RCC 7860 (cell line): ENCODE measurements around the gene MVK.
"Not testable (repeated sequence)": the region's sequence is repeated elsewhere in the genome, so short reads cannot be mapped to it uniquely, and the experiment has no call there.

ENCODE experiments used
- DNase-seq: peaks from one replicate; pipeline ENCODE4 v3.0.0-alpha.2; 2015; ENCODE audit warnings: low spot score
- FAIRE-seq: peaks from 2 replicates; lab custom pipeline; 2012; peaks lifted over from hg19 to GRCh38; lab: Jason Lieb, UNC

Gene MVK

DNA sequence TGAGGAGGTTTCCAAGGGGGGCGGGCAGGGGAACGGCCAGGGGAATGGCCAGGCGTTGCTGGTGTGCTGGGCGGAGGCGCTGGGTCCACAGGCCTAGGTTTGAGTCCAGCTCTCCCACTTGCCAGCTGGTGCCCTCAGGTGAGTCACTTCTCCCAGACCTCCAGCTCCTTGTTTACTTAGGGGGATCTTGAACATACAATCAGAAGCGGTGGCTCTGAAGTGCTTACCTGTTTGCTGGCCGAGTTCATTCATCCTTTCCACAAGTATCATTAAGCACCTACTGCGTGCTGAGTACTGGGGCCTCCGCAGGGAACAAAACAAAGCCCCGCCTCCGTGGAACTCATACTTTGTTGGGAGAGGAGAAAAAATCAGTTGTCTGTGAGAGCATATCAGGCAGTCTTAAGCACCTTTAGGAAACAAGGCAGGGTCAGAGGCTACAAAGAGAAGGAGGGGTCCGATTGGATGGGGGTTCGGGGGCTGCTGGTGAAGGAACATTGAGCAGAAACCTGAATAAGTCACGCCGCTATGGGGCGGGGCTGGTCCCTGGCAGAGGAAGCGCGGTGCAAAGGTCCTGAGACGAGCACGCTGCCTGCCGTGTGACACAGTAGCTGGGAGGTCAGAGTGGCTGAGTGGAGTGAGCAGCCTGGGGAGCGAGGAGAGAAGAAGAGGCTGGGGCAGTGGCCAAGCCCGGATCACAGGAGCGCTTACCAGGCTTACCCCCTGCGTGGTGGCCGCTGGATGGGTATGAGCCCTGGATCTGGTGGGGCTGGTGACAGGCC is 15.1 kb downstream of the MVK start:
- FAIRE-seq (no peak), DNase-seq (no peak)

DNA sequence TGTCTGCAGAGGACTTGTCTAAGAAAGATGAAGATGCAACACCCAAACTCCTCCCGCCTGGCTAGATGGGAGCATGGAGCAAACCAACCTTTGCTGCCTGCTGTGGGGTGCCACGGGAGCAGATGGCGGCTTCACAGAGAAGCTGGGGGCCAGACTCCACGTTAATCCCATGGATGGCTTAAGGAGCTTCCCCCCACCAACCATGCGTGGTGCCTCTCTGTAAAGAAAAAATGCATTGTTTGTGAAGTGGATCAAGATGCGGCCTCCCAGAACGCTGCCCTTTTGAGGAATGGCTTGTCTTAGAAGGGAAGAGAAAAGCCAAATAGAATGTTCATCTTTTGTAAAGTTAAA is 15.6 kb downstream of the MVK start:
- FAIRE-seq (no peak), DNase-seq (no peak)

- FAIRE-seq (no peak), DNase-seq (no peak)
Observed at GRCh38 chr12:109589691-109590245, 16.2 kb downstream of the MVK start.

DNA sequence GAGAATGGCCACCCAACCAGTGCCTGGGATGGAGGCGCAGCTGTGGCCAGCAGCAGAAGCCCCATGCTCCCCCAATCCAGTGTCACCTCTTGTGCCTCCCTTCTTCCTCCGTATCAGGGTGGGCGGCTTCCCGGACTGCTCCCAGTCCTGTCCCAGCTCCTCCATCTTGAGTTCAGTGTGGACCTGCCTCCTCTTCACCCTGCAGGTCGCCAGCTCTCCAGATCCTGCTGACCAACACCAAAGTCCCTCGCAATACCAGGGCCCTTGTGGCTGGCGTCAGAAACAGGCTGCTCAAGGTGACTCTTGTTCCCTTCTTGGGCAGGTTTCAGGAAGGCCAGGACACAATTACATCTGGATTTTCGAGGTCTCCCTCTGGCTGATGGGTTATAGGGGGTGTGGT is 17.0 kb downstream of the MVK start:
- FAIRE-seq (no peak), DNase-seq (no peak)

- no peak for FAIRE-seq
Observed at GRCh38 chr12:109591041-109591440, 17.4 kb downstream of the MVK start.

GRCh38 chr12:109592195-109592904 is 18.8 kb downstream of the MVK start:
- FAIRE-seq (no peak), DNase-seq (no peak)

More at GRCh38 chr12:109591041-109591440, 17.4 kb downstream of the MVK start:
- DNase-seq, result no peak

GRCh38 chr12:109592905-109593272 is 19.3 kb downstream of the MVK start:
- FAIRE-seq (no peak), DNase-seq (no peak)

DNA sequence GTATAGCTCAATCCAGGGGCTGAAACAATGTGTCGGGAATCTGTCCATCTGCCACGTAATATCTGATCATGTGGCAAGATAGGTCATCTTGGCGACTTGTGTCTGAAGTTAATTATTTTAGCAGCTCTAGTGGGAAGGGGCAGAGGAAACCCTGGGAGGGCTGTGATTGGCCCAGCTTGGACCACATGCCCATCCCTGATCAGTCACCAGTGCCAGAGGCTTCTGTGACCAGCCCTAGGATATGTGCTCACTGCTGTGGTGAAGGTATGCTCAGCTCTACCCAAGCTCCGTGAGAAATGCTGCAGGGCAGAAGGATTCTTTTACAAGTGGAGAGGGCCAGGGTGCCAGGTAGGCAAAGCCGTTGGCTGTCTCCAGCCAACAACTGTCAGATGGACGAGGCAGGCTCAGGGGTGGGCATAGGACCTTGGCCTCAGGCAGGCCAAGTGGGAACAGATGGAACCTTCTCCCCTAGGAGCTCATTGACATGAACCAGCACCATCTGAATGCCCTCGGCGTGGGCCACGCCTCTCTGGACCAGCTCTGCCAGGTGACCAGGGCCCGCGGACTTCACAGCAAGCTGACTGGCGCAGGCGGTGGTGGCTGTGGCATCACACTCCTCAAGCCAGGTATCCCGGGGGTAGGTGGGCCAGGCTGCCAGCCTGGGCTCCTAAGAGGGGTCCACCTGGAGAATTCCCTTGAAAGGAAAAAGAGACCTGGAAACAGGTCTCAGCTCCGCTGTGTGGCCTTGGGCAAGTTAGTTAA is 21.1 kb downstream of the MVK start:
- FAIRE-seq (no peak), DNase-seq (no peak)

DNA sequence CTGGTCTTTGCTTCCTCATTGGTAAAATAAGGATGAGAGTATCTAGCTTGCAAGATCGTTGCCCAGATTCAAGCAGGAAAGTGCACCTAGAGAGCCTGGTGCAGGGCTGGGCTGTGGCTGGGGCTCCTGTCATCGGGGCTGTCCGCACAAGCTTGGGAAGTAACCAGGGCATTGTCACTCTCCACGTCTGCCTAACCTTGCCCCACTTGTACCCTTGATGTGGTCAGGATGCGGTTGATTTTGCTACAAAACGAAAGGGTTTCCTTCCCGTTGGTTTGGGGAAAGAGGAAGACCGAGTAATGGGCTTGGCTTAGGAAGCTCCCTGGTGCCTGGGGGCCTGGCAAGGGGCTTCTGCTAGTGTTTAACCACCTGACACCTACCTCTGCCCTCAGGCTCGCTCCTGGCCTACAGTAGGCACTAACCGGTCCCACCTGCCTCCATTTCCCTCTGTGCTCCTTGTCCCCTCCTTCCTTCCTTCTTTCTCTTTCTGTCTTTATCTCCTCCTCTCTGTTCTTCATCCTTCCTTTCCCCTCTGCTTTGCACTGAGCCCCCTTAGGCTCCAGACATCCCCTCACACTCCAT is 21.8 kb downstream of the MVK start:
- DNase-seq (no peak), FAIRE-seq (no peak)

DNA sequence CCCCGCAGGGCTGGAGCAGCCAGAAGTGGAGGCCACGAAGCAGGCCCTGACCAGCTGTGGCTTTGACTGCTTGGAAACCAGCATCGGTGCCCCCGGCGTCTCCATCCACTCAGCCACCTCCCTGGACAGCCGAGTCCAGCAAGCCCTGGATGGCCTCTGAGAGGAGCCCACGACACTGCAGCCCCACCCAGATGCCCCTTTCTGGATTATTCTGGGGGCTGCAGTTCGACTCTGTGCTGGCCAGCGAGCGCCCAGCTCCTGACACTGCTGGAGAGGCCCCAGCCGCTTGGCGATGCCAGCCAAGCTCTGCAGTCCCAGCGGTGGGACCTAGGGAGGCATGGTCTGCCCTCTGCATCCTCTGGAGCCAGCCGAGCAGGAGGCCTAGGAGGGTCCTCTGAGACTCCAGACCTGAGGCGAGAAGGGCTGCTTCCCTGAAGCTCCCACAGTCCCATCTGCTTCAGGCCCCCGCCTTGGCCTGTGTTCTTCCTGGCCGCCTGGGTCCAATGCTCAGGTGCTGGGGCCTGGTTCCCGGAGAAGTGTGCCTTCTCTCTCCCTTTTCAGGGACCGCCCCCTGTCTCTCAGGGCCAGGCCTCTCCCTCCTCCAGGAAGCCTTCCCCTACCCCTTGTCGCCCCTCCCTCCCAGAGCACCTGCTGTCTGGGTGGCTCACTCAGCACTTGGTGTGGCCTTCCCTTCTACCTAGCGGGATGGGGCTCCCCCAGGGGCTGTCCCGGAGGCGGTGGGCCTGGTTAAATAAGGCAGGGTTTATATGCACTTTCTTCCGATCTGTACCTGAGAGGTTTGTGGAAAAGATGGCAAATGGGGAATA is 23.0 kb downstream of the MVK start:
- FAIRE-seq (no peak), DNase-seq (no peak)

GRCh38 chr12:109597414-109597794 is 23.8 kb downstream of the MVK start:
- FAIRE-seq, result no peak
- no peak for DNase-seq

GRCh38 chr12:109597795-109598427 is 24.3 kb downstream of the MVK start:
- DNase-seq (peak; percentile 57), FAIRE-seq (no peak)

GRCh38 chr12:109598428-109598854 is 24.8 kb downstream of the MVK start:
- DNase-seq (no peak), FAIRE-seq (no peak)

GRCh38 chr12:109599087-109599486 is 25.5 kb downstream of the MVK start:
- no peak for FAIRE-seq
- no peak for DNase-seq

GRCh38 chr12:109600481-109600880 is 26.9 kb downstream of the MVK start:
- DNase-seq, result no peak
- no peak for FAIRE-seq

GRCh38 chr12:109600995-109601394 is 27.4 kb downstream of the MVK start:
- FAIRE-seq (no peak), DNase-seq (no peak)

- no peak for FAIRE-seq
- no peak for DNase-seq
Observed at GRCh38 chr12:109601557-109601956, 28.0 kb downstream of the MVK start.

DNA sequence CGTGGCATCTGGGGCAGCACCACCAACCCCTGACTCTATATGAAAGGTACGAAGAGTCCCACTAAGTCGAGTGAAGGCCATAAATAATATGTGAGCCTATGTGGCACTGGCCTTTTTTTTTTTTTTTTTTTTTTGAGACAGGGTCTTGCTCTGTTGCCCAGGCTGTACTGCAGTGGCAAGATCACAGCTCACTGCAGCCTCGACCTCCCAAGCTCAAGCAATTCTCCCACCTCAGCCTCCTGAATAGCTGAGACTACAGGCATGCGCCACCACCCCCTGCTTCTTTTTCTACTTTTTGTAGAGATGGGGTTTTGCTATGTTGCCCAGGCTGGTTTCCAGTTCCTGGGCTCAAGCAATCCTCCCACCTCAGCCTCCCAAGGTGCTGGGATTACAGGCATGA is 28.5 kb downstream of the MVK start:
- not testable (repeated sequence) for DNase-seq, FAIRE-seq

GRCh38 chr12:109604132-109604585 is 30.6 kb downstream of the MVK start:
- DNase-seq (no peak), FAIRE-seq (no peak)

DNA sequence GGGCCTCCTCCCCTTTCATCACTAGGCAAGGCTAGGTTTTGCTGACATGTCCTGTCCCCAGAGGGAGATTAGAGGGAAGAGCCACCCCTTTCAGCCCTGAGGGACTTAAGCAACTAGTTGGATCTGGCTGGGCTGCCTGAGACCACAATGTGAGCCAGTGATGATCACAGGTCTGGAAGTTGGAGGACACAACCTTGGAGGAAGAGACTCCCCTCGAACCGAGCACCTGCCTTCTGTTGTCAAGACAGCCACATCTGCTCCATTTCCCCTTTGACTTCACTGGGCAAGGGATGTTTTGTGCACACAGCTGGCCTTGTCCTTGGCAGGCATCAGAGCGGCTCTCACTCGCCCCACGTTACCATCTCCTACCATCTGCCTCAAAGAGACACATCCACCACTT is 31.4 kb downstream of the MVK start:
- DNase-seq (no peak), FAIRE-seq (no peak)
